Measurements from ENCODE around the gene PAX7.

Gene PAX7

GRCh38 chr1:18640228-18641004, 9.8 kb downstream of the PAX7 start:
- no peak for DNase-seq (ENCODE audit: low read depth in 1 of 2, low spot score in 1 of 2)

GRCh38 chr1:18641005-18641941, 10.6 kb downstream of the PAX7 start:
- no peak for DNase-seq (ENCODE audit: low read depth in 1 of 2, low spot score in 1 of 2)

- no peak for DNase-seq (ENCODE audit: low read depth in 1 of 2, low spot score in 1 of 2)
These were observed 11.8 kb downstream of the PAX7 start for GRCh38 chr1:18642278-18643095.

- DNase-seq (ENCODE audit: low read depth in 1 of 2, low spot score in 1 of 2): no peak
These were observed 12.7 kb downstream of the PAX7 start for GRCh38 chr1:18643154-18644012.

GRCh38 chr1:18644013-18644399, 13.4 kb downstream of the PAX7 start:
- DNase-seq (ENCODE audit: low read depth in 1 of 2, low spot score in 1 of 2): no peak

- DNase-seq (ENCODE audit: low read depth in 1 of 2, low spot score in 1 of 2): no peak
These were observed 13.8 kb downstream of the PAX7 start for GRCh38 chr1:18644446-18644845.

GRCh38 chr1:18644973-18645746, 14.5 kb downstream of the PAX7 start:
- DNase-seq (ENCODE audit: low read depth in 1 of 2, low spot score in 1 of 2): no peak

GRCh38 chr1:18645747-18646090, 15.1 kb downstream of the PAX7 start:
- no peak for DNase-seq (ENCODE audit: low read depth in 1 of 2, low spot score in 1 of 2)

- DNase-seq (ENCODE audit: low read depth in 1 of 2, low spot score in 1 of 2): no peak
These were observed 15.6 kb downstream of the PAX7 start for GRCh38 chr1:18646091-18646785.

GRCh38 chr1:18646786-18647410, 16.3 kb downstream of the PAX7 start:
- DNase-seq (ENCODE audit: low read depth in 1 of 2, low spot score in 1 of 2): no peak

- no peak for DNase-seq (ENCODE audit: low read depth in 1 of 2, low spot score in 1 of 2)
These were observed 17.1 kb downstream of the PAX7 start for GRCh38 chr1:18647681-18648214.

GRCh38 chr1:18649693-18650370, 19.2 kb downstream of the PAX7 start:
- no peak for DNase-seq (ENCODE audit: low read depth in 1 of 2, low spot score in 1 of 2)

- DNase-seq (ENCODE audit: low read depth in 1 of 2, low spot score in 1 of 2): no peak
These were observed 21.1 kb downstream of the PAX7 start for GRCh38 chr1:18651713-18652112.

- DNase-seq (ENCODE audit: low read depth in 1 of 2, low spot score in 1 of 2): no peak
These were observed 22.1 kb downstream of the PAX7 start for GRCh38 chr1:18652791-18653190.

GRCh38 chr1:18653367-18653766, 22.7 kb downstream of the PAX7 start:
- no peak for DNase-seq (ENCODE audit: low read depth in 1 of 2, low spot score in 1 of 2)

- no peak for DNase-seq (ENCODE audit: low read depth in 1 of 2, low spot score in 1 of 2)
These were observed 23.3 kb downstream of the PAX7 start for GRCh38 chr1:18653916-18654315.

GRCh38 chr1:18654599-18654998, 24.0 kb downstream of the PAX7 start:
- DNase-seq (ENCODE audit: low read depth in 1 of 2, low spot score in 1 of 2): no peak
